ENCODE results near the gene SPEF2. TPM values are rescaled to one million over a fixed set of nuclear protein-coding genes. Genes with fewer than 3 reads are reported as not detected.

SPEF2 gene
- total RNA-seq, 1 experiment from 2014 or later = 4.0 TPM

- H3K4me1 Mint-ChIP-seq (ENCODE audit: low read depth, unreplicated experiment) = peaks cover 9% of the 10 kb centered on the region
- BruUV-seq (replicated peaks) = no TSS peak
- no peaks in the 10 kb centered on the region for H3K9me3 ChIP-seq
- DNase-seq = no peak
- no peak overlapping the region for H3K4me3 ChIP-seq (ENCODE audit: low read depth, low read length)
- H3K27me3 Mint-ChIP-seq (ENCODE audit: insufficient read depth, unreplicated experiment) = peaks cover 5% of the 10 kb centered on the region
- no peaks in the 10 kb centered on the region for H3K9me3 Mint-ChIP-seq (ENCODE audit: unreplicated experiment)
- ChIA-PET CTCF (no interaction called here), POLR2A (no interaction called here)
- no peak overlapping the region for H3K27ac Mint-ChIP-seq (ENCODE audit: unreplicated experiment)
- no peaks in the 10 kb centered on the region for H3K36me3 ChIP-seq (ENCODE audit: control insufficient read depth, insufficient read depth, low read length)
- H3K4me1 ChIP-seq = no peaks in the 10 kb centered on the region
- H3K4me3 Mint-ChIP-seq (ENCODE audit: unreplicated experiment) = no peak overlapping the region
- intact Hi-C loops (cut with micrococcal nuclease; ENCODE audit: unreplicated experiment) = no loop called here
- no peaks in the 10 kb centered on the region for H3K27me3 ChIP-seq (replicated peaks; ENCODE audit: control insufficient read depth, insufficient read depth, low read length)
- H3K36me3 Mint-ChIP-seq (ENCODE audit: insufficient read depth, unreplicated experiment) = no peaks in the 10 kb centered on the region
- TF ChIP-seq CTCF (IDR thresholded peaks at IDR 0.05; ENCODE audit: insufficient read depth in 1 of 2, low read depth in 1 of 2, low read length in 1 of 2, severe bottlenecking in 1 of 2, unreplicated experiment in 1 of 2) = no peak
Measured at GRCh38 chr5:35741971-35742370, 124.3 kb downstream of the SPEF2 start.

GRCh38 chr5:35743644-35744043 is 126.0 kb downstream of the SPEF2 start:
- Histone ChIP-seq H3K9me3 (no peaks in the 10 kb centered on the region), H3K27me3 (replicated peaks; ENCODE audit: control insufficient read depth, insufficient read depth, low read length) (no peaks in the 10 kb centered on the region), H3K4me1 (no peaks in the 10 kb centered on the region), H3K4me3 (ENCODE audit: low read depth, low read length) (no peak overlapping the region), H3K36me3 (ENCODE audit: control insufficient read depth, insufficient read depth, low read length) (no peaks in the 10 kb centered on the region)
- Mint-ChIP-seq H3K27ac (ENCODE audit: unreplicated experiment) (no peak overlapping the region), H3K4me3 (ENCODE audit: unreplicated experiment) (no peak overlapping the region), H3K9me3 (ENCODE audit: unreplicated experiment) (peaks cover 10% of the 10 kb centered on the region), H3K27me3 (ENCODE audit: insufficient read depth, unreplicated experiment) (peaks cover 14% of the 10 kb centered on the region), H3K4me1 (ENCODE audit: low read depth, unreplicated experiment) (peaks cover 9% of the 10 kb centered on the region), H3K36me3 (ENCODE audit: insufficient read depth, unreplicated experiment) (no peaks in the 10 kb centered on the region)
- CTCF ChIA-PET = no interaction called here
- no peak for TF ChIP-seq CTCF (IDR thresholded peaks at IDR 0.05; ENCODE audit: insufficient read depth in 1 of 2, low read depth in 1 of 2, low read length in 1 of 2, severe bottlenecking in 1 of 2, unreplicated experiment in 1 of 2)
- BruUV-seq (replicated peaks) = no TSS peak
- intact Hi-C loops (cut with micrococcal nuclease; ENCODE audit: unreplicated experiment) = no loop called here
- no peak for DNase-seq
- POLR2A ChIA-PET = no interaction called here

GRCh38 chr5:35745193-35745592 is 127.5 kb downstream of the SPEF2 start:
- ChIA-PET CTCF (no interaction called here), POLR2A (no interaction called here)
- no peak overlapping the region for H3K27ac Mint-ChIP-seq (ENCODE audit: unreplicated experiment)
- Histone ChIP-seq H3K27me3 (replicated peaks; ENCODE audit: control insufficient read depth, insufficient read depth, low read length) (no peaks in the 10 kb centered on the region), H3K4me3 (ENCODE audit: low read depth, low read length) (no peak overlapping the region), H3K4me1 (no peaks in the 10 kb centered on the region), H3K36me3 (ENCODE audit: control insufficient read depth, insufficient read depth, low read length) (no peaks in the 10 kb centered on the region), H3K9me3 (no peaks in the 10 kb centered on the region)
- peaks cover 9% of the 10 kb centered on the region for H3K4me1 Mint-ChIP-seq (ENCODE audit: low read depth, unreplicated experiment)
- no peak for DNase-seq
- H3K4me3 Mint-ChIP-seq (ENCODE audit: unreplicated experiment) = no peak overlapping the region
- intact Hi-C loops (cut with micrococcal nuclease; ENCODE audit: unreplicated experiment) = no loop called here
- H3K27me3 Mint-ChIP-seq (ENCODE audit: insufficient read depth, unreplicated experiment) = peaks cover 11% of the 10 kb centered on the region
- no peaks in the 10 kb centered on the region for H3K36me3 Mint-ChIP-seq (ENCODE audit: insufficient read depth, unreplicated experiment)
- H3K9me3 Mint-ChIP-seq (ENCODE audit: unreplicated experiment) = peaks cover 10% of the 10 kb centered on the region
- no peak for TF ChIP-seq CTCF (IDR thresholded peaks at IDR 0.05; ENCODE audit: insufficient read depth in 1 of 2, low read depth in 1 of 2, low read length in 1 of 2, severe bottlenecking in 1 of 2, unreplicated experiment in 1 of 2)
- BruUV-seq (replicated peaks) = no TSS peak

Measured in Caco-2 (cell line).